Measurements from ENCODE around the gene RBMX.

- TF ChIP-seq ZNF114 (CRISPR knock-in tag; IDR thresholded peaks at IDR 0.05) = no peak
- TF ChIP-seq POLR2AphosphoS5 (IDR thresholded peaks at IDR 0.05; ENCODE audit: low read depth) = no peak
- no peak for TF ChIP-seq CTCF (conservative IDR thresholded peaks at IDR 0.05; ENCODE audit: low read depth in 2 of 2)
- TF ChIP-seq EZH2phosphoT487 (IDR thresholded peaks at IDR 0.05; ENCODE audit: unreplicated experiment) = no peak
- no peak for TF ChIP-seq EZH2 (IDR thresholded peaks at IDR 0.05; ENCODE audit: low read depth, unreplicated experiment)
- TF ChIP-seq ZNF331 (CRISPR knock-in tag; IDR thresholded peaks at IDR 0.05; ENCODE audit: low read depth) = no peak
Observed at GRCh38 chrX:136825771-136826170, 54.8 kb downstream of the RBMX start.
